Keratinocyte (primary cell): ENCODE data around the gene RAMP1. TPM values are rescaled to one million over a fixed set of nuclear protein-coding genes. Genes with fewer than 3 reads are reported as not detected.

Experiments used
- DNase-seq: peaks from one replicate; pipeline ENCODE4 v3.0.0-alpha.2; 2011; ENCODE audit warnings: low read depth, missing footprints, low spot score
- FAIRE-seq: peaks from 2 replicates; lab custom pipeline; 2011; peaks lifted over from hg19 to GRCh38; lab: Jason Lieb, UNC
- H2AFZ ChIP-seq: 2 replicates; pipeline ENCODE4 v1.6.0; 2012; ENCODE audit warnings: low read length, control low read depth, inconsistent platforms; ENCODE audit not compliant: control insufficient read depth
- H3K27ac ChIP-seq: 2 replicates; pipeline ENCODE4 v1.5.1; 2011; ENCODE audit warnings: low read length; ENCODE audit not compliant: control insufficient read depth, insufficient read depth
- H3K27me3 ChIP-seq: 3 replicates; pipeline ENCODE4 v1.6.0; 2011; ENCODE audit warnings: low read length; ENCODE audit not compliant: control insufficient read depth, insufficient read depth; ENCODE audit errors: extremely low read depth
- H3K36me3 ChIP-seq, 2 experiments: 2 replicates in 1 of 2; 3 replicates in 1 of 2; pipeline ENCODE4 v1.5.1; 2011; ENCODE audit warnings: low read length in 2 of 2, mild to moderate bottlenecking in 1 of 2; ENCODE audit not compliant: control insufficient read depth in 2 of 2, insufficient read depth in 2 of 2; ENCODE audit errors: extremely low read depth in 1 of 2
- H3K4me1 ChIP-seq: 3 replicates; pipeline ENCODE4 v1.5.1; 2011; ENCODE audit warnings: low read length; ENCODE audit not compliant: control insufficient read depth, insufficient read depth; ENCODE audit errors: extremely low read depth
- H3K4me2 ChIP-seq: 3 replicates; pipeline ENCODE4 v1.6.0; 2011; ENCODE audit warnings: low read depth, low read length; ENCODE audit not compliant: control insufficient read depth, insufficient read depth; ENCODE audit errors: extremely low read depth
- H3K4me3 ChIP-seq, 3 experiments: fragments of 200-600 bp in 1 of 3; sonication (generic) in 1 of 3; 2 replicates in 2 of 3; 3 replicates in 1 of 3; pipeline ENCODE4 v1.5.1; 2011 to 2016; ENCODE audit warnings: low read length in 3 of 3, mild to moderate bottlenecking in 3 of 3, control low read depth in 2 of 3, inconsistent platforms in 1 of 3, low read depth in 1 of 3, mixed read lengths in 1 of 3, mixed run types in 1 of 3, moderate library complexity in 1 of 3; ENCODE audit not compliant: control insufficient read depth in 2 of 3, insufficient read depth in 2 of 3; ENCODE audit errors: extremely low read depth in 1 of 3
- H3K79me2 ChIP-seq: 2 replicates; pipeline ENCODE4 v1.6.0; 2012; ENCODE audit warnings: low read length; ENCODE audit not compliant: control insufficient read depth, insufficient read depth
- H3K9ac ChIP-seq: 3 replicates; pipeline ENCODE4 v1.6.0; 2011; ENCODE audit warnings: low read length; ENCODE audit not compliant: control insufficient read depth, insufficient read depth; ENCODE audit errors: extremely low read depth
- H3K9me1 ChIP-seq: 3 replicates; pipeline ENCODE4 v1.6.0; 2011; ENCODE audit warnings: low read length; ENCODE audit not compliant: control insufficient read depth, insufficient read depth; ENCODE audit errors: extremely low read depth
- H3K9me3 ChIP-seq: 2 replicates; pipeline ENCODE4 v1.5.1; 2012; ENCODE audit warnings: low read depth, low read length; ENCODE audit not compliant: control insufficient read depth
- H4K20me1 ChIP-seq: 3 replicates; pipeline ENCODE4 v1.6.0; 2011; ENCODE audit warnings: low read length; ENCODE audit not compliant: control insufficient read depth, insufficient read depth; ENCODE audit errors: extremely low read depth
- CTCF ChIP-seq, 3 experiments: IDR thresholded peaks in 1 of 3; conservative IDR thresholded peaks in 1 of 3; optimal IDR thresholded peaks in 1 of 3; 2 replicates in 2 of 3; 3 replicates in 1 of 3; pipeline versions ENCODE3 to v1.5.1; 2011; ENCODE audit warnings: low read length in 3 of 3, mild to moderate bottlenecking in 3 of 3, moderate library complexity in 2 of 3, control low read depth in 1 of 3, inconsistent platforms in 1 of 3; ENCODE audit not compliant: insufficient read depth in 2 of 3; ENCODE audit errors: extremely low read depth in 1 of 3
- EZH2 ChIP-seq: IDR thresholded peaks from one replicate; pipeline ENCODE4 v1.6.1; 2012; ENCODE audit warnings: inconsistent platforms, mild to moderate bottlenecking, low read length, moderate library complexity
- dilution Hi-C: fragments of 300-500 bp; cut with MboI; formaldehyde crosslinking; loops from one replicate; pipeline ENCODE4 v1.7.0; 2020; ENCODE audit warnings: low sequenced_read_pairs; ENCODE audit not compliant: extremely low pct_ligation_motif_present
- polyA plus RNA-seq, 5 experiments: library from polyadenylated mRNA; depleted of rRNA in 3 of 5; stranded (reverse) in 3 of 5; stranded (forward) in 1 of 5; unstranded in 1 of 5; fragments of >200 nt; gene quantifications; 1 replicate in 1 of 5; 2 replicates in 3 of 5; 3 replicates in 1 of 5; pipeline versions ENCODE4 v1.2.1 to v1.2.3, GENCODE V29; 2011 to 2012; ENCODE audit warnings: missing spikeins in 2 of 5, low read depth in 1 of 5, low replicate concordance in 1 of 5

RAMP1 gene
- polyA plus RNA-seq, 1 donor (not counting 4 experiments of a cell fraction or from before 2014, with no cell fraction given), result 0.69 TPM

DNA sequence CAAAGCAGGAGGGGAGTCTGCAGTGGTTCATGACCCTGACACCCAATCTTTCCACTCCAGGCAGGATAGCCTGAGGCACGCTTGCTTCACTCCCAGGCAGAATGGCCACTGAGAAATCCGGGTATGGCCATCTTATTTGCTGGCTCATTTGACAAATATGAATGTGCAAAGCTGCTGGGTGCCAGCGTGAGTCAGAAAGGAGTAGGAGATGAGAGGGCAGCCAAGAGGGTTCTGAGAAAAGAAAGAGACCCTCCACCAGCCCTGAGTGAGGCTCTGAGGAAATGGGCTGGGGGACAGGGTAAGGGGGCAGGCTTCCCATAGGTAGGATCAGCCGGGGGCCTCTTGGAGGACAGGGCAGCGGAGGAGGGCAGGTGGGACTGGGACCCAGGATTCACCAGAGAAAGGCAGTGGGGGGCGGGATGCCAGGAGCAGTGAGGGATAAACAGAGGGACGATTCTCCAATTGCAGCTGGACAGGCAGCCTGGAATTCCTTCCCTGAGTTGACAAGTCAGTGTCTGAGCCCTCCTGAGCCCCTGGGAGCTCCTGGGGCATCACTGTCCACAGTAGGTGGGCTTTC, 15.2 kb downstream of the RAMP1 start:
- peak overlapping the region; percentile 60 for H3K27ac ChIP-seq
- no peaks in the 10 kb centered on the region for H3K9me3 ChIP-seq
- H3K79me2 ChIP-seq, result no peaks in the 10 kb centered on the region
- H4K20me1 ChIP-seq, result no peaks in the 10 kb centered on the region
- no peak overlapping the region for H2AFZ ChIP-seq
- DNase-seq (no peak), FAIRE-seq (peak; percentile 85)
- H3K4me2 ChIP-seq, result peak overlapping the region; percentile 43
- TF ChIP-seq EZH2, result no peak
- TF ChIP-seq CTCF (optimal IDR thresholded peaks at IDR 0.05 in 1 of 3, IDR thresholded peaks at IDR 0.05 in 1 of 3, conservative IDR thresholded peaks at IDR 0.05 in 1 of 3; ENCODE audit: extremely low read depth in 1 of 3, insufficient read depth in 2 of 3, low read length in 3 of 3), result no peak
- peaks cover 38% of the 10 kb centered on the region for H3K4me1 ChIP-seq
- peaks cover 4% of the 10 kb centered on the region for H3K9me1 ChIP-seq
- no peak overlapping the region for H3K4me3 ChIP-seq
- no peaks in the 10 kb centered on the region for H3K27me3 ChIP-seq
- H3K9ac ChIP-seq, result no peak overlapping the region
- no peaks in the 10 kb centered on the region for H3K36me3 ChIP-seq
- dilution Hi-C loops, result no loop called here

DNA sequence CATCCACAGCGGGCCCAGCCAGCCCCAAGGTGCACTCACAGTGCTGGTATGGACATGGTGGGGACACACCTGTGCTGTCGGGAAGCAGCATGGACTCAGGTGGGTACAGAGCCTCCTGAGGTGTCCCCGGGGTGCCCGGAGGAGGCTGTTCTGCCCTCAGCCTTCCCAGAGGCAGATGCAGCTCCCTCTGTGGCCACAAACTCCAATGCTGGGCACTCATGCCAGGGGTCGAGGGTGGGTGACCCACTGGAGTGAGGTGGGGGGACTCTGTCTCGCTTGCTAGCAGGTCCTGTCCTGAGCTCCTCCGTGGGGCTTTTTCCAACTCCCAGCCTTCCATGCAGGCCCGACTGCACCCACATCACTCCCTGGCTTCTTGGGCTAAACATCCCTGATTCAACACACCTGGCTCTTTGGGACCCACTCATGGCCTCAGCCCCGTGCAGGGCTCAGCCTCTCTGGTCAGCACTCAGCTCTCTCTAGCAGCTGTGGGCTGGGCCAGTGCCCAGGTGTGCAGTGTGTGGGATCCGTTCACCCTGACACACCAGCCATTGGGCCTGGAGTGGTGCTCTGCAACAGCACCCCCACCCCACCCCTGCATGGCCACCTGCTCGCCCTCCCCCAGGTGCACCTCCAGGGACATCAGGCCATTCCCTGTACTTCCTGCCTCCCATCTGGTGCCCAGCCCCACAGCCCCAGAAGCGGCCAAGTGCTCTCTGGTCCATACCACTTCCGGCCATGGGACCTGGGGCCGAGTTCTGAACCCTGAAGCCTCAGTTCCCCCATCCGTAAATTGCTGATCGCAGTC, 16.0 kb downstream of the RAMP1 start:
- no peak overlapping the region for H3K4me2 ChIP-seq
- no peaks in the 10 kb centered on the region for H3K79me2 ChIP-seq
- no peak overlapping the region for H3K4me3 ChIP-seq

More for the DNA sequence above, 16.0 kb downstream of the RAMP1 start:
- no peak overlapping the region for H3K27ac ChIP-seq
- TF ChIP-seq CTCF (optimal IDR thresholded peaks at IDR 0.05 in 1 of 3, IDR thresholded peaks at IDR 0.05 in 1 of 3, conservative IDR thresholded peaks at IDR 0.05 in 1 of 3; ENCODE audit: extremely low read depth in 1 of 3, insufficient read depth in 2 of 3, low read length in 3 of 3) (no peak), EZH2 (no peak)
- DNase-seq, result no peak
- FAIRE-seq, result no peak
- H3K9me1 ChIP-seq, result peaks cover 4% of the 10 kb centered on the region
- H3K27me3 ChIP-seq, result no peaks in the 10 kb centered on the region
- H4K20me1 ChIP-seq, result no peaks in the 10 kb centered on the region
- H3K9ac ChIP-seq, result no peak overlapping the region
- no peaks in the 10 kb centered on the region for H3K9me3 ChIP-seq
- H3K4me1 ChIP-seq, result peaks cover 38% of the 10 kb centered on the region
- H3K36me3 ChIP-seq, result no peaks in the 10 kb centered on the region
- no peak overlapping the region for H2AFZ ChIP-seq
- dilution Hi-C loops, result no loop called here
